Neutrophil (primary cell): ENCODE data around the gene POLR2J2.
"Not testable (repeated sequence)": the region's sequence is repeated elsewhere in the genome, so short reads cannot be mapped to it uniquely, and the experiment has no call there.

Experiments
- H3K27ac ChIP-seq: fragments of 200-600 bp; sonication (generic); 2 replicates; pipeline ENCODE4 v1.5.1; 2016; ENCODE audit warnings: mild to moderate bottlenecking, moderate library complexity
- H3K27me3 ChIP-seq: fragments of 200-600 bp; sonication (generic); 2 replicates; pipeline ENCODE4 v1.6.0; 2016; ENCODE audit warnings: mild to moderate bottlenecking
- H3K36me3 ChIP-seq: fragments of 200-600 bp; sonication (generic); 2 replicates; pipeline ENCODE4 v1.5.1; 2017
- H3K4me1 ChIP-seq, 2 experiments: fragments of 200-600 bp in 1 of 2; sonication (generic) in 1 of 2; 1 replicate in 1 of 2; 2 replicates in 1 of 2; pipeline versions ENCODE4 v1.5.1 to v1.6.1; 2013 to 2016; ENCODE audit warnings: low read depth in 1 of 2, low read length in 1 of 2, mild to moderate bottlenecking in 1 of 2, moderate library complexity in 1 of 2; ENCODE audit not compliant: control insufficient read depth in 1 of 2, insufficient read depth in 1 of 2
- H3K4me3 ChIP-seq, 2 experiments: fragments of 200-600 bp in 1 of 2; sonication (generic) in 1 of 2; 1 replicate in 1 of 2; 2 replicates in 1 of 2; pipeline ENCODE4 v1.5.1; 2013 to 2016; ENCODE audit warnings: low read depth in 1 of 2, low read length in 1 of 2, mild to moderate bottlenecking in 1 of 2, moderate library complexity in 1 of 2
- H3K9me3 ChIP-seq: fragments of 200-600 bp; sonication (generic); 2 replicates; pipeline ENCODE4 v1.5.1; 2016

Gene POLR2J2

GRCh38 chr7:102689436-102690282 lies 18.2 kb upstream of the POLR2J2 start:
- not testable (repeated sequence) for H3K9me3 ChIP-seq, H3K4me1 ChIP-seq, H3K27me3 ChIP-seq, H3K27ac ChIP-seq, H3K4me3 ChIP-seq, H3K36me3 ChIP-seq

GRCh38 chr7:102688299-102689036 lies 17.0 kb upstream of the POLR2J2 start:
- H3K27me3 ChIP-seq, H3K9me3 ChIP-seq, H3K4me3 ChIP-seq, H3K27ac ChIP-seq, H3K4me1 ChIP-seq, H3K36me3 ChIP-seq: not testable (repeated sequence)

- not testable (repeated sequence) for H3K4me1 ChIP-seq, H3K9me3 ChIP-seq, H3K27ac ChIP-seq, H3K27me3 ChIP-seq, H3K36me3 ChIP-seq, H3K4me3 ChIP-seq
Observed at GRCh38 chr7:102682560-102682959, 11.1 kb upstream of the POLR2J2 start.

DNA sequence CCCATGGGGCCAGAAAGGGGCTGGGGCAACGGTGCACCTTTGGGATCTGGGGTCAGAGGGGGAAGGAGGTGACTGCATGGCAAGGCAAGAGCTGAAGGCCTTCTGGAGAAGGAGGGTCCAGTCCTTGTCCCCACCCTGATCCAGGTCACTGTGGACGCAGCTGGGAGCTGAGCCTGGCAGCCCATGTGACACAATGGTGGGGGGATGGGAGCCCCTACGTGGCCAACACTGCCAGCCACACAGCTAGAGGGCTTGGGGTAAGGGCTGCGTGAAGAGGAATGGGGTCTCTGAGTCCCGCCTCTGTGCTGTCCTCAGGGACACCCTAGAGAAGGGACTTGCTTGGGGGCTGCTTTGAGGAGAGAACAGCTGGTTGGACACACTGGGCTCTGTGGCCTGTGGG lies 9.3 kb upstream of the POLR2J2 start:
- not testable (repeated sequence) for H3K4me3 ChIP-seq, H3K36me3 ChIP-seq, H3K4me1 ChIP-seq, H3K27ac ChIP-seq, H3K27me3 ChIP-seq, H3K9me3 ChIP-seq

DNA sequence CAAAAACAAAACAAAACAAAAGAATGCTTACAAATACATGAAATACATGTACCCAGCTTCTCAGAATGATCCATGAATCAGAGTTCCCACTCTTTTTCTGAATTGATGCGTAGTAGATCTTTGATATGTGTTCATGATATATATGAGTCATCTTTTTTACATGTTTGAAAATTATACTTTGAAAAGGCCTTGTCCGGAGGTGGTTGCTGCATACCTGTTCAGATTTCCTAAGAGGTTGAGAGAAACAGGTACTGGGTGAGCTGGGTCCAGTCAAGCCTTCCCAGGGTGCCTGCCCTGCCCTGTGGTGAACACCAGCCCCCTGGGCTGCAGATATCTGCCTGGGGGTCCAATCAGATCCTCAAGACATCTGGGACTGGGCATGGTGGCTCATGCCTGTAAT lies 4.1 kb upstream of the POLR2J2 start:
- not testable (repeated sequence) for H3K4me3 ChIP-seq, H3K27me3 ChIP-seq, H3K27ac ChIP-seq, H3K9me3 ChIP-seq, H3K4me1 ChIP-seq, H3K36me3 ChIP-seq

DNA sequence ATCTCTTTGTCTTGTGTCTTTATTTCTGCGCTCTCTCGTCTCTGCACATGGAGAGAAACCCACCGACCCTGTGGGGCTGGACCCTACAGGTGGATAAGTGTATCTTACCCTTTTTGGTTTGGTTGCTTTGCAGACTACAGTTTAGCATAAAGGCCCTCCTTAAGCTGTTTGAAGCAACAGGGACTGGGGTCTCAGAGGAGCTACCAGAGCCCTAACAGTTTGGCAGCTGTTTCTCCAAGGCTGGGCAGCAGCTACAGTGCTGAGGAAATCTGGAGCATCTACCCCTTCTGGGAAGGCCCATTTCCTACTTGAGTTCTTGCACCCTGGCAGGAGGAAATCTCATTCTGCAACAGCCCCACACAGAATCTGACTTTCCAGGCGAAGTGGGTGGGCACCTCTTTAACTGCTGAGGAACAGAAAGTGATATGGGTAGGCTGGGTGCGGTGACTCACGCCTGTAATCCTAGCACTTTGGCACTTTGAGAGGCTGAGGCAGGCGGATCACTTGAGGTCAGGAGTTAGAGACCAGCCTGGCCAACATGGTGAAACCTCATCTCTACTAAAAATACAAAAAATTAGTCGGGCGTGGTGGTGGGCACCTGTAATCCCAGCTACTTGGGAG lies 2.1 kb upstream of the POLR2J2 start:
- not testable (repeated sequence) for H3K9me3 ChIP-seq, H3K4me1 ChIP-seq, H3K36me3 ChIP-seq, H3K27ac ChIP-seq, H3K27me3 ChIP-seq, H3K4me3 ChIP-seq

GRCh38 chr7:102671956-102672307 lies 469 bp upstream of the POLR2J2 start:
- not testable (repeated sequence) for H3K36me3 ChIP-seq, H3K27me3 ChIP-seq, H3K4me1 ChIP-seq, H3K27ac ChIP-seq, H3K9me3 ChIP-seq
- H3K4me3 ChIP-seq = peak overlapping the region in 1 of 2 experiments; percentile 54

- not testable (repeated sequence) for H3K4me3 ChIP-seq, H3K27ac ChIP-seq, H3K9me3 ChIP-seq, H3K4me1 ChIP-seq, H3K27me3 ChIP-seq, H3K36me3 ChIP-seq
Observed at GRCh38 chr7:102667523-102667922, 3.9 kb downstream of the POLR2J2 start.

DNA sequence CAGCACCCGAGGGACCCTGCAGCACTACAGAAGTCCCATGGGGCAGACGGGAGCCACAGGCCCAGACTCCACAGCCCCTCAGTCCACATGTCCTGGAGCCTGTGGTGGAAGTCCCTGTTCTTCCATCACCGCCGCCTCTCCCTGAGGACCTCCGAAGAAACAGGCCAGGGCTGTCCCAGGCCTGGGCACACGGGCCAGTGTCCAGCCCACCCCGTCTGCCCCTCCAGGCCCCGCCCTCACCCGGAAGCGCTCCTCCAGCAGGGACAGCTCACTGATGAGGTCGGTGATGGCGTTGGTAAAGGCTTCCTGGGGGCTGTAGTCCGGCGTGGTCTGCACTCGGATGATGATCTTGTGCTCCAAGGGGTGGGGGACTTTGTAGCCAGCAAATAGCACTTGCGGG lies 4.6 kb downstream of the POLR2J2 start:
- H3K4me3 ChIP-seq, H3K4me1 ChIP-seq, H3K27ac ChIP-seq, H3K27me3 ChIP-seq, H3K36me3 ChIP-seq, H3K9me3 ChIP-seq: not testable (repeated sequence)

- H3K4me3 ChIP-seq, H3K27me3 ChIP-seq, H3K27ac ChIP-seq, H3K9me3 ChIP-seq, H3K4me1 ChIP-seq, H3K36me3 ChIP-seq: not testable (repeated sequence)
Observed at GRCh38 chr7:102664765-102665164, 6.7 kb downstream of the POLR2J2 start.

- H3K36me3 ChIP-seq, H3K27me3 ChIP-seq, H3K4me3 ChIP-seq, H3K27ac ChIP-seq, H3K9me3 ChIP-seq, H3K4me1 ChIP-seq: not testable (repeated sequence)
Observed at GRCh38 chr7:102649924-102650323, 21.5 kb downstream of the POLR2J2 start, which contains the start of gene SPDYE2B. TSS of gene SPDYE2B (plus strand) at chr7:102650319. CDS start at chr7:102652349, 2,030 bp downstream.

DNA sequence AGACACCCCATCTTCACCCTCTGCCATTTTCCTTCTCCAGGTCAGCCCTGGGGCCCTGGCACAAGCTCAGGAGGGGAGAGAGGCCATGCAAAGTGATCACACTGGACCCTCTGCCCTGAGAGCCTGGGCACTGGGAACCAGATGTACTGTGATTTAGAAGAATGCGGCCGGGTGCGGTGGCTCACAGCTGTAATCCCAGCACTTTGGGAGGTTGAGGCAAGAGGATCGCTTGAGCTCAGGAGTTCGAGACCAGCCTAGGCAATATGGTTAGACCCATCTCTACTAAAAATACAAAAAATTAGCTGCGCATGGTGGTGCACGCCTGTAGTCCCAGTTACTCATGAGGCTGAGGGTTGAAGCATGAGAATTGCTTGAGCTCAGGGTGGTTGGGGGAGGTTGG lies 23.6 kb downstream of the POLR2J2 start:
- H3K4me3 ChIP-seq, H3K27me3 ChIP-seq, H3K9me3 ChIP-seq, H3K4me1 ChIP-seq, H3K27ac ChIP-seq, H3K36me3 ChIP-seq: not testable (repeated sequence)

DNA sequence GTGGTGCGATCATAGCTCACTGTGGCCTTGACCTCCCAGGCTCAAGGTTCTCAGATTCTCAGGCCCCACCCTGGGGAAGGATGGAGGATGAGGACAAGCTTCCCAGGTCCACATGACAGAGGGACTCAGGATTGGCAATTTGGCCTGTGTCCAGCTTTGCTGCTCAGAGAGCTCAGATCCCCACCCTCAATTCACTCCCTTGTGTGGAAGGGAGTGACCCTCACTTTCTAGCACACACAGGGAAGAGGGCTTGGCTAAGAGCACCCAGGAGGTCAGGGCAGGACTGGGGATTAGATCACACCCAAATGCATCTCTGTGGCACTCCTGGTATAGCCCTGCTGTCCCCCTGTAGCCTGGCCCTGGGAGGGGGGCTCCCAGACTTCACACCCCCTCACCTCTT lies 28.1 kb downstream of the POLR2J2 start:
- H3K27ac ChIP-seq, H3K27me3 ChIP-seq, H3K36me3 ChIP-seq, H3K4me3 ChIP-seq, H3K4me1 ChIP-seq, H3K9me3 ChIP-seq: not testable (repeated sequence)

DNA sequence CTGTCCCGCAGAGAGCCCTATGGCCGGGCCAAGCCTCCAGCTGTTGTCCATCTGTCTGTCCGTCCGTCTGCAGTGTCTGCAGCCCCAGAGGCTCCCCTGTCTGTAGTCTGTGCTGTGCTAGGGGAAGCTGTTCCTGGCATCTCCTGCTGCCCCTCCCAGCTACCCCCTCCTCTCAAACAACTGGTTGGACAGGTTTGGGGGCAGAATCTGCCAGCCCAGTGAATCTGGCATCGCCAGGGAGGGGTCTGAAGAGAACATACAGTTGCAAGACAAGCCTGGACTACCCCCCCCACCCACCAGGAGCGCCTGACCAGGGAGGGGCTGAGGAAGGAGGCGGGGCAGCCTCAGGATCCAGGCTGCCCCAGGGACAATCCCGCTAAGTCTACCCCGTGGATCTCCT lies 28.8 kb downstream of the POLR2J2 start, which contains the start of gene UPK3BL1:
TSS of gene UPK3BL1 (minus strand) at position 101 of the 400 bp plus-strand sequence. CDS start at position 51, 50 bp downstream.
- H3K27ac ChIP-seq, H3K4me1 ChIP-seq, H3K9me3 ChIP-seq, H3K4me3 ChIP-seq, H3K27me3 ChIP-seq, H3K36me3 ChIP-seq: not testable (repeated sequence)
